Lung (tissue), 12 donors: ENCODE data around the gene IGFBP7. TPM values are rescaled to one million over a fixed set of nuclear protein-coding genes. Genes with fewer than 3 reads are reported as not detected.

Experiments
- ATAC-seq: fragments of 200-7000 bp; cut with Tn5 transposase; one replicate; pipeline ENCODE4 v1.9.1; 2020; ENCODE audit warnings: moderate number of reproducible peaks; ENCODE audit not compliant: insufficient read depth, low FRiP score
- DNase-seq, 3 donors: peaks; one replicate each; pipeline ENCODE4 v3.0.0-alpha.2; 2013 to 2017
- H3K27ac ChIP-seq, 2 donors: one replicate each; pipeline ENCODE4 v1.5.1; 2013; ENCODE audit warnings: mild to moderate bottlenecking in 2 of 2, moderate library complexity in 2 of 2, control low read depth in 1 of 2, inconsistent platforms in 1 of 2, low read depth in 1 of 2, low read length in 1 of 2
- H3K27me3 ChIP-seq, 3 donors: one replicate each; pipeline ENCODE4 v1.5.1; 2013; ENCODE audit warnings: low read length in 2 of 3; ENCODE audit not compliant: control insufficient read depth in 3 of 3, insufficient read depth in 3 of 3
- H3K36me3 ChIP-seq, 4 donors: one replicate each; pipeline ENCODE4 v1.5.1; 2013; ENCODE audit warnings: low read length in 4 of 4, mild to moderate bottlenecking in 1 of 4, moderate library complexity in 1 of 4; ENCODE audit not compliant: control insufficient read depth in 4 of 4, insufficient read depth in 4 of 4
- H3K4me1 ChIP-seq, 5 donors: one replicate each; pipeline ENCODE4 v1.5.1; 2013; ENCODE audit warnings: low read length in 5 of 5, mild to moderate bottlenecking in 2 of 5, moderate library complexity in 1 of 5; ENCODE audit not compliant: control insufficient read depth in 5 of 5, insufficient read depth in 5 of 5
- H3K4me3 ChIP-seq: one replicate; pipeline ENCODE4 v1.5.1; 2013; ENCODE audit warnings: mild to moderate bottlenecking, control low read depth, moderate library complexity
- H3K9ac ChIP-seq, 2 donors: one replicate each; pipeline ENCODE4 v1.5.1; 2013; ENCODE audit warnings: low read length in 2 of 2, control low read depth in 1 of 2; ENCODE audit not compliant: insufficient read depth in 1 of 2
- H3K9me3 ChIP-seq, 4 donors: one replicate each; pipeline ENCODE4 v1.5.1; 2013; ENCODE audit warnings: low read length in 3 of 4, mild to moderate bottlenecking in 1 of 4, moderate library complexity in 1 of 4; ENCODE audit not compliant: control insufficient read depth in 4 of 4, insufficient read depth in 3 of 4
- WGBS, 2 donors: extraction: QIAGEN DNeasy Blood & Tissue Kit; methylation state at CpG; one replicate each; pipeline ENCODE4 v1.1.7; 2013; 5-methylcytosine and 5-hydroxymethylcytosine counted together
- polyA plus RNA-seq, 2 donors: library from polyadenylated mRNA; stranded (reverse); fragments of 200-250 nt; gene quantifications; one replicate each; pipeline ENCODE4 v1.2.1, GENCODE V29; 2013
- total RNA-seq, 2 donors: library from RNA; depleted of rRNA in 1 of 2; stranded (reverse); fragments of >200 nt in 1 of 2; gene quantifications; one replicate each; pipeline ENCODE4 v1.2.1, GENCODE V29; 2014 to 2021
- TF ChIP-seq, protein P1 (sequence below): IDR thresholded peaks from 2 replicates; pipeline ENCODE4 v1.5.1; 2012; ENCODE audit warnings: mild to moderate bottlenecking; ENCODE audit errors: control extremely low read depth, extremely low read depth
- donor health status: control.
- donor health status: control.
- donor health status: Bipolar disorder and iron deficiency.
- donor health status: healthy.
- donor health status: DM: yes; HTN: yes; CAD: no.

The IGFBP7 gene
- total and polyA plus RNA-seq, 4 donors = 212 to 517 (median 399) TPM

GRCh38 chr4:57090079-57090478, 20.1 kb downstream of the IGFBP7 start:
- H3K9ac ChIP-seq = no peak overlapping the region
- no peak for ATAC-seq
- DNase-seq = no peak
- TF ChIP-seq, protein P1, sequence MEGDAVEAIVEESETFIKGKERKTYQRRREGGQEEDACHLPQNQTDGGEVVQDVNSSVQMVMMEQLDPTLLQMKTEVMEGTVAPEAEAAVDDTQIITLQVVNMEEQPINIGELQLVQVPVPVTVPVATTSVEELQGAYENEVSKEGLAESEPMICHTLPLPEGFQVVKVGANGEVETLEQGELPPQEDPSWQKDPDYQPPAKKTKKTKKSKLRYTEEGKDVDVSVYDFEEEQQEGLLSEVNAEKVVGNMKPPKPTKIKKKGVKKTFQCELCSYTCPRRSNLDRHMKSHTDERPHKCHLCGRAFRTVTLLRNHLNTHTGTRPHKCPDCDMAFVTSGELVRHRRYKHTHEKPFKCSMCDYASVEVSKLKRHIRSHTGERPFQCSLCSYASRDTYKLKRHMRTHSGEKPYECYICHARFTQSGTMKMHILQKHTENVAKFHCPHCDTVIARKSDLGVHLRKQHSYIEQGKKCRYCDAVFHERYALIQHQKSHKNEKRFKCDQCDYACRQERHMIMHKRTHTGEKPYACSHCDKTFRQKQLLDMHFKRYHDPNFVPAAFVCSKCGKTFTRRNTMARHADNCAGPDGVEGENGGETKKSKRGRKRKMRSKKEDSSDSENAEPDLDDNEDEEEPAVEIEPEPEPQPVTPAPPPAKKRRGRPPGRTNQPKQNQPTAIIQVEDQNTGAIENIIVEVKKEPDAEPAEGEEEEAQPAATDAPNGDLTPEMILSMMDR = no peak
- H3K9me3 ChIP-seq = peaks cover 0 to 2% (median 0%) of the 10 kb centered on the region in 4 donors
- WGBS, 2 donors = 18 to 46% methylated on average over 3 of the region's 3 CpGs
- H3K36me3 ChIP-seq = peaks cover 0 to 4% (median 0%) of the 10 kb centered on the region in 4 donors
- peaks cover 0 to 39% (median 0%) of the 10 kb centered on the region in 5 donors for H3K4me1 ChIP-seq
- H3K4me3 ChIP-seq = no peak overlapping the region
- peak overlapping the region; percentile 28 to 58 for H3K27ac ChIP-seq
- H3K27me3 ChIP-seq = no peaks in the 10 kb centered on the region

DNA sequence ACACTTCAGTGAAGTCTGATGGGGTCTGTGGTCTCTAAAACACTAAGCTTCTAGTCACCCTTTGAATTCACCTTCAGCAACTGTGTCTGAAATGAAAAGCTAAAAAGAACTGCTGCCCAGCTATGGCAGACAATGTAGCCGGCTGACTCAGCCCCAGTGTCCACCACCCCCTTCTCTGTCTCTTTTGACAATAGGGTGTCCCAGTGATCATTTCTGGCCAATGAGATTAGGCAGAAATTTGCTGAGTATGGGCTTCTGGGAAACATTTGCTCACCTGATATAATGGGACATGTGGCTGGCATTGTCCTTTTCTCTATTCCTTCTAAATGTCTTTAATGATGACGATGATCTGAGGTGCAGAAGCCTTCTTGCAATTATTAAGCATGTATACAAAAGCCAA, 20.6 kb downstream of the IGFBP7 start:
- Histone ChIP-seq H3K9ac (no peak overlapping the region), H3K4me3 (no peak overlapping the region), H3K4me1 (peaks cover 0 to 34% (median 0%) of the 10 kb centered on the region in 5 donors), H3K27ac (peak overlapping the region; percentile 28 to 58), H3K27me3 (no peaks in the 10 kb centered on the region), H3K9me3 (peaks cover 0 to 2% (median 0%) of the 10 kb centered on the region in 4 donors), H3K36me3 (peaks cover 0 to 4% (median 0%) of the 10 kb centered on the region in 4 donors)
- 91 to 93% methylated on average over 2 of the region's 2 CpGs for WGBS, 2 donors
- TF ChIP-seq, protein P1 = no peak
- ATAC-seq = no peak
- DNase-seq = no peak

GRCh38 chr4:57086031-57086723, 24.0 kb downstream of the IGFBP7 start:
- Histone ChIP-seq H3K4me3 (no peak overlapping the region), H3K36me3 (peaks cover 0 to 4% (median 0%) of the 10 kb centered on the region in 4 donors), H3K9ac (no peak overlapping the region), H3K27ac (peak overlapping the region in 1 of 2 donors; percentile 30), H3K4me1 (peaks cover 2 to 31% (median 4%) of the 10 kb centered on the region in 5 donors), H3K9me3 (peaks cover 0 to 2% (median 0%) of the 10 kb centered on the region in 4 donors), H3K27me3 (no peaks in the 10 kb centered on the region)
- WGBS, 2 donors = 69 to 73% methylated on average over 4 of the region's 4 CpGs
- TF ChIP-seq, protein P1 = no peak
- ATAC-seq (no peak), DNase-seq (no peak)
